Measurements from ENCODE around the gene HFE.
"Not testable (repeated sequence)": the region's sequence is repeated elsewhere in the genome, so short reads cannot be mapped to it uniquely, and the experiment has no call there.

Gene HFE

GRCh38 chr6:26115226-26115625 lies 28.0 kb downstream of the HFE start:
- DNase-seq = no peak

GRCh38 chr6:26116267-26116666 lies 29.0 kb downstream of the HFE start:
- no peak for DNase-seq

DNA sequence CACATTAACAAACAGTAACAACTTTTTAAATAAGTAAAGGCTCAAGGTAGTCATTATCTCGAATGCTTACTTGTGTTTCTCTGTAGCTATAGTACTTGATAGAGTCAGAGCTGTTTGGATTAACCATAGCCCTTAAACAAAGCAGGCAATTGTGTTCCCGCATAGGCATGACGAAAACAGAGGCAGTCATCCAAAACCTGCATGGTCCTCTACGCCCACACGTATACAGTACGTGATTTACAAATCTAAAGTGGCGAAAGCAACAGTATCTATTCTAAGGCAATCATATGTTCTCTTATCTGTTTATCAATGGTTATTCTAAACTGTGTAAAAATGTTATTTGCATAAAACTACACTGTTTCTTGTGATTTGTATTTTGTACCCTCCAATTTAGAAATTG lies 31.8 kb downstream of the HFE start:
- DNase-seq = no peak

DNA sequence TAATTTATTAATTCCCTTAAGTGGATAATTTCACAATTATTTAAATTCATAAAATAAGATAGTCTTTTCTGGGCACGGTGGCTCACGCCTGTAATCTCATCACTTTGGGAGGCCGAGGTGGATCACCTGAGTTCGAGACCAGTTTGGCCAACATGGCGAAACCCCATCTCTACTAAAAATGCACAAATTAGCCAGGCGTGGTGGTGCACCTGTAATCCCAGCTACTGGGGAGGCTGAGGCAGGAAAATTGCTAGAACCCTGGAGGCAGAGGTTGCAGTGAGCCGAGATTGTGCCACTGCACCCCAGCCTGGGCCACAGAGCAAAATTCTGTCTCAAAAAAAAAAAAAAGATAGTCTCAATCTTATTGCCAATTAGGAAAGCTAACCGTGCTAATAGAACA lies 32.9 kb downstream of the HFE start:
- DNase-seq = not testable (repeated sequence)

GRCh38 chr6:26120807-26121140 lies 33.5 kb downstream of the HFE start:
- no peak for DNase-seq

GRCh38 chr6:26121141-26122004 lies 34.1 kb downstream of the HFE start:
- no peak for DNase-seq

DNA sequence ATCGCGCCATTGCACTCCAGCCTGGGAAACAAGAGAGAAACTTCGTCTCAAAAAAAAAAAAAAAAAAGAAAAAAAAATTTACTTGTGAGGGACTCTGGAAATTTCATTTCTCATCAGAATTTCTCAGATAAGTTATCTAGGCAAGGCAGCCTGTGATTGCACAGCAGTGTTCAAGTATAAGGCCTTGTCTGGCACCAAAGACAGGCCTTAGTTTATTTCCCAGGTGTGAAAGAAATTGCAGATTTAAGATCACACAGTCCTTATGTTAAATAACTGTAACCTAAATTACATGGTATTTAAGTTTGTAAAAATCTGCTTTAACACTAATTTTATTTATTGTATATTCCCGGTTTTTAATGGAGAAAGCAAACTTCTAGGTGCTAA lies 34.8 kb downstream of the HFE start:
- no peak for DNase-seq

- DNase-seq = no peak
These were observed 35.2 kb downstream of the HFE start for GRCh38 chr6:26122402-26122792.

GRCh38 chr6:26122793-26123674 lies 35.8 kb downstream of the HFE start:
- DNase-seq = peak; percentile 95

- DNase-seq = peak; percentile 90
These were observed 36.4 kb downstream of the HFE start for GRCh38 chr6:26123675-26123946.

- peak; percentile 79 for DNase-seq
These were observed 36.9 kb downstream of the HFE start for GRCh38 chr6:26123947-26124780.

DNA sequence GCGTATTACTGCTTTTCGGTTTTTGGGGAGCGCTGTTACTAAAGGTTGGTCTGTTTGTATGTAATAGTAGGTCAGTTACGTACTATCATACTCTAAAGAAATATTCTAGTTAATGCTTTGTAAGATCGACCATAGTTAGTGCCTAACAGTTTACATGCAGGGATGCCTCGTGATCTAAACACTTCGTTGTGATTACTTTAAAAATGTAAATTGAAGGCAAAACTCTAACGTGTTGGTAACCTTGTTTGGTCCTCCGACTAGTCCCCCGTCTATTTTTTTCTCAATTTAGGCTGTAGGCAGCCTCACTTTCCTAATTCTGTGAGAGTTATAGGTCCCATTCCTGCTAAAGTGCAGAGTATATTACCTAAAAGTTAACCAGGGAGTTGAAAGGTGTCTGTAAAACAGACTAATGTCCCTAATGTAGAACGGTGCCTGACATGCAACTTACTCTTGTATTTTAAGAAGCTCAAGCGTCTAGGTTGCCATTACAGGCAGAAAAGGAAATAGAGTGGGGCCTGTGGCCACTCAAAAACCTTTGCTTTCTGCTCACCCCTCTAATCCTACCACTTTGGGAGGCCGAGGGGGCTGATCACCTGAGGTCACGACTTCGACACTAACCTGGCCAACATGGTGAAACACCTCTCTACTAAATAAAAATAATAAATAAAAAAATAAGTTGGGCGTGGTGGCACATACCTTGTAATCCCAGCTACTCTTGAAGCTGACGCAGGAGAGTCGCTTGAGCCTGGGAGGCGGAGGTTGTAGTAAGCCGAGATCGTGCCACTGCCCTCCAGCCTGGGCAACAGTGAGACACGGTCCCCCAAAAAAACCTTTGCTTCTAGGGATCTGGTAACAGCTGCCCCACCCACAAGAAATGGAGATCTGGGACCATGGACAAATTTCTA lies 37.8 kb downstream of the HFE start:
- peak; percentile 31 for DNase-seq

GRCh38 chr6:26126394-26127235 lies 39.4 kb downstream of the HFE start:
- DNase-seq = no peak

DNA sequence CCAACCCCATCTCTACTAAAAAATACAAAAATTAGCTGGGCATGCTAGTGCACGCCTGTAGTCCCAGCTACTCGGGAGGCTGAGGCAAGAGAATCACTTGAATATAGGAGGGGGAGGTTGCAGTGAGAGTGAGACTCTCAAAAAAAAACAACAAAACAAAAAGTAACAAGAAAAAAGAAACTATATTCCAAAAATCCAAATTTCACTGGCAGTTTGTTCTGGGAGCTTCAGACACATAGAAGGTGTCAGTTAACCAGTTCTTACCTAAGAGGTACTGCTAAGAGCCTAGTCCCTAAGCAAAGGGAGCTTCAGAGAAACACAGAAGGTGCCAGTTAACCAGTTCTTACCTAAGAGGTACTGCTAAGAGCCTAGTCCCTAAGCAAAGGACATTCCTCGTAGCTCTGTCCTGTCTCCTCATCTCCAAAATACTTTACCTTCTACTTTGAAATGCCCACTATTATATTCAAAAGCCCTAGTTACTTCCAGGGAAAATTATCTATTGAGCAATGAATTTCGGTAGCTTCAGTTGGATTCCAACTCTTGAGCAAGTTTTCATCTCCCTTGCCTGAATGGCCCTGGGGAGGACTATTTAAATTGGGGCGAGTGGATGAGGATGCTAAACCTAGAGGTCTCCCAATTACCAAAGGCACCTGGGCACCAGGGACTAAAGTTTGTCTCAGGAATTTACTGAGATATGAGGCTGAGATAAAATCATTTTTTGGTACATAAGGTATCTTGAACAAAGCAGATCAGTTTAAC lies 41.0 kb downstream of the HFE start:
- no peak for DNase-seq

GRCh38 chr6:26129656-26130055 lies 42.4 kb downstream of the HFE start:
- DNase-seq = no peak

DNA sequence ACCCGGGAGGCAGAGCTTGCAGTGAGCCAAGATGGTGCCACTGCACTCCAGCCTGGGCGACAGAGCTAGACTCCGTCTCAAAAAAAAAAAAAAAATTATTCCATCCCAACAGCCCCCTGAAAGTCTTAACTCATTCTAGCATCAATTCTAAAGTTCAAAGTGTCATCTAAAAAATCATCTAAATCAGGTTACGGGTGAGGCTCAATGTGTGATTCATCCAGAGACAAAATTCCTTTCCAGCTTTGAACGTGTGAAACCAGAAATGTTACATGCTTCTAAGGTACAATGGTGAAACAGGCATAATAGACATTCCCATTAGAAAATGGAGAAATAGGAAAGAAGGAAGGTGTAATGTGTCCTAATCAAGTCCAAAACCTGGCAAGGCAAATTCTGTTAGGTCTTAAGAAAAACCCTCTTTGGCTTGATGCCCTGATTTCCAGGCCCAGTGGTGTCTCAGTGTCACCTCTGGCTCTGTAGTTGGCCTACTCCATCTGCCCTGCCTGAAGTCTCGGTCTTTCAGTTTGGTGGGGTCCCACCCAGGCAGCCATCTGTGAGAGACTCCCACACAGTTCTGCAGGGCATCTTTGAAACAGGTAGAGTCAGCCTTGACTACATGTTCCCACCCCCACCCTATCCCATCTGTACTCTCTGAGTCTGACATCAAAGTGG lies 43.5 kb downstream of the HFE start:
- DNase-seq = no peak

DNA sequence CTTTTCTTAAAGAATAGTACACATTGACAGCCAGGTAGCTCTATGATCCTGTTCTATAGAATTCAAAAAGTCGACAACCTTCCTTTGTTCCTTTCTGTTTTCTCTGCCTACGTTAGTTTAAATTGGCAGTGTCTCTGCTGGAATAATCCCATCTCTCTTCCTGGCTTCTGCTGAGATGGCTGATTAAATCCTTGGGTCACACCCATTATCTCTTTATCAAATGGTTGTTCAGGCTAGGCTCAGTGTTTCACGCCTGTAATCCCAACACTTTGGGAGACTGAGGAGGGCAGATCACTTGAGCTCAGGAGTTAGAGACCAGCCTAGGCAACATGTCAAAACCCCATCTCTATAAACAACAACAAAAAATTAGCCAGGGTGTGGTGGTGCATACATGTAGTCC lies 44.4 kb downstream of the HFE start:
- DNase-seq = no peak

DNA sequence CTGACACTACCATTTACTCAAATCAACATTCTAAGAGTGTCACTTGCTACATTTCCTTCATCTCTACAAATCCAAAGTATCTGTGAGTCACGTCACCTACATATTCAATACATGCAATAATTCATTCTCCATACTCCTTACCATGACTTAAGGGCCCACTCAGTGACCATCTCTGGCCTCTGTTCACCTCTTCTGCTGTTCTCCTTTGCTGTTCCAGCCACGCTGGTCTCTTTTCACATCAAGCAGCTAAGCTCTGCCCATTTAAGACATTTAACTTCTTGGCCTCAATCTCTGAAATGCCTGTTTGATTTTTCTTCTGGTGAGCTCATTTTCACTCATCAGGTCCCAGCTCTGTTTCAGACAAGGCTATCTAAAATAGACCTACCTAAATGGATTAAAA lies 46.5 kb downstream of the HFE start:
- DNase-seq = no peak

DNA sequence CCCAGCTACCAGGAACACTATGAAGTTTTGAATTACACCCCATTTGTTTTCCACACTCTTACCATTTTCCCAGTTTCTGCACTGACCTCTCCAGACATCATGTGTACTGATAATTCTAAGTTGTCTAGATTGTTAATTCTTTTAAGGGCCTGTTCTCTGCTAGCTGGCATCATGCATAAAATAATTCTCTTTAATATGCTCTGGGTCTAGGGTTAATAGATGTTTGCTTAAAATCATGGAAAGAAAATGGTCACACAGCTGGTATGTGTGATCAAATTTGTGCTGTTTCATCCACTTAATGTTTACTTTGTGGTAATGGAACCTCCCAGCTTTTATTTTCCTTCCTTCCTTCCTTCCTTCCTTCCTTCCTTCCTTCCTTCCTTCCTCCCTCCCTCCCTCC lies 49.1 kb downstream of the HFE start:
- DNase-seq = no peak

Data from stimulated activated CD4-positive, alpha-beta T cell treated with anti-CD3 and anti-CD28 coated beads, Interleukin-1b, Interleukin-23, amount 100 ng/mL, for 48 hours (primary cell).